HG03460 (cell line): Measurements from ENCODE around the gene STON2.
"Not testable (repeated sequence)": the region's sequence is repeated elsewhere in the genome, so short reads cannot be mapped to it uniquely, and the experiment has no call there.

Source experiments
- ATAC-seq: cut with Tn5 transposase; IDR thresholded peaks from one replicate; pipeline ENCODE4 v1.9.1; 2021; ENCODE audit not compliant: unreplicated experiment

Gene STON2

DNA sequence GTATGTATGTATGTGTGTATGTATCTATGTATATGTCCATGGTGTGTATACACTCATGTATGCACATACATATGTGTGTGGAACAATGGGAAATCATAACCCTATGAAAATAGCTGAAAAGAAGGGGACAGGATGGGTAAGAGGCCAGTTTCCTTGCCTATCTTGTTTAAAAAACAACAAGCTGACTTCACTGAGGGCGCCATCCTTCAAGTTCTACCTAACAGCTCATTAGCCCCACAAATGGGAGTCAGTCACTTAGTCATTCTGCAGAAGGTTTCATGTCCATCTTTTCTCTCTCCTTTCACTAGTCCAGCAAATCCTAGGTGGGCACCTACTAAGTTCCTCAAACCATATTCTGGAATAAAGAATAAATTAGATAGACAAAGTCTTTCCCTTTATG is 14.7 kb downstream of the STON2 start:
- ATAC-seq: no peak

- no peak for ATAC-seq
Measured at GRCh38 chr14:81384900-81385299, 15.2 kb downstream of the STON2 start.

- ATAC-seq: no peak
Measured at GRCh38 chr14:81382517-81383225, 17.5 kb downstream of the STON2 start.

- ATAC-seq: not testable (repeated sequence)
Measured at GRCh38 chr14:81380009-81380408, 20.1 kb downstream of the STON2 start.

DNA sequence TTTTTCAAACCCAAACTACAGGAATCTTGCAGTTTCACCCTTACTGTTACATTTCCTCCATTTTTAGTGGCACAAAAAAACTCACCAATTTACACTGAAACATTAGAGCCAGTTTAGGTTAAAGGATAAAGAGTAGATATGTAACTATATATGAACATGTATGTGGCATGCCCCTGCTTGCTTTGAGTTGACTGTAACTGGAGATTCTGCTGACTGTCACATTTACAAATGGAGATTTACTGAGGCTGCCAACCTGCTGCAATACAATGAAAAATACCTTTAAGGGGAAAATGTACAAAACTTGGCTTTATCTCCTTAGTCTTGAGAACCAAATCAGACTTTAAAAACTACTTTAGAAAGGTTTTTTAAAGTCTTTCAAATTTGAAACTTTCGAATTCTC is 28.3 kb downstream of the STON2 start:
- no peak for ATAC-seq

DNA sequence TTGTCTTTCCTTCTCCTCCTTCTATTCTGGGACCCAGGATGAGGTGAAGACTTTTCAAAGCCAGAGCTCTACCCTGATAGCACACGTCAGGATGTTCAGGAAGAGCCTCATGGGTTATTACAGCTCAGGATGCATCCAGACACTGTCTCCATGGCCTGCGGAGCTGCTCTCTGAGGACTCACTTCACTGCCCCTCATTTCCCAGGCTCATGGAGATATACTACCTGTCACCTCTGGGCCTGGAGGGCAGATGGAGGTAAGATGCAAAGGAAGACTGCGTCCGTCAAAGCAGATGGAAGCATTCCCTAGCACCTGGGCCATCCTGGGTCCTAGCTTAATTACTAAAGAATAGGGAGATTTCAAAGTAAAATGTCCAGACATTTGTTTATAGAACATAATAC is 32.6 kb downstream of the STON2 start:
- ATAC-seq: no peak

DNA sequence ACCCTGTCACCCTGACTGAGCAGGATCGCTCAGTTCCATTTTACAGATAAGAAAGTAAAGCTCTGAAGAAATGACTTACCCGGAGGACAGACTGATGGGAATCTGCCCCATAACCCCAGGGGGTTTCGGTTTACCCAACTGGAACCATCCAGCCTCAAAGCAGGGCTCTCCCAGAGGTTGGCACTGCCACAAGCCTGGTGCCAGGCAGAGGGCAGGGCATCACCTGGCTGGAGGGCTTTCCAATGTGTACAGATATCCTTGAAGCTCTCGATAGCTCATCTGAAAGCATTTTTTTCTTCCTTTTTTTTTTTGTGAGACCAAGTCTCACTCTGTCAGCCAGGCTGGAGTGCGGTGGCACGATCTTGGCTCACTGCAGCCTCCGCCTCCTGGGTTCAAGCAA is 33.2 kb downstream of the STON2 start:
- no peak for ATAC-seq

DNA sequence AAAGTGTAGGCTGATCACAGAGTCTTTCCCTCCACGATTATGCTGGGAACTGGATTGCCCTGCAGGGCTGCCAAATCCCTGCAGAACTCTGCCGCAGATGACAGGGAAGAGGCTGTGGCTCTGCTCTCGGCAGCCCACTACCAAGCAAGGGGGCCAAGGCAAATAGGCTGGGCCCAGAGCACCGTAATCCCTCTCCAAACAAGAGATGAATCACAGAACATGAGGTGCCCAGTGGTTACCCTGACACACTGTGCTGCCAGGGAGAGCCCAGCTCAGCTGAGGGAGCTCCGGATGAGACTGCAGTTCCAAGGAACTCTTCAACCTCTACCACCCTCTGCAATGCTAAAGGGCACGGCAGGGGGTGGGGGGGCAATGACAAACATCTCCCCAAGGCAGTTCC is 33.9 kb downstream of the STON2 start:
- ATAC-seq: no peak

- no peak for ATAC-seq
Measured at GRCh38 chr14:81363746-81364378, 36.3 kb downstream of the STON2 start.

GRCh38 chr14:81353691-81354323 is 46.3 kb downstream of the STON2 start:
- ATAC-seq: no peak

- ATAC-seq: no peak
Measured at GRCh38 chr14:81352413-81352812, 47.7 kb downstream of the STON2 start.

DNA sequence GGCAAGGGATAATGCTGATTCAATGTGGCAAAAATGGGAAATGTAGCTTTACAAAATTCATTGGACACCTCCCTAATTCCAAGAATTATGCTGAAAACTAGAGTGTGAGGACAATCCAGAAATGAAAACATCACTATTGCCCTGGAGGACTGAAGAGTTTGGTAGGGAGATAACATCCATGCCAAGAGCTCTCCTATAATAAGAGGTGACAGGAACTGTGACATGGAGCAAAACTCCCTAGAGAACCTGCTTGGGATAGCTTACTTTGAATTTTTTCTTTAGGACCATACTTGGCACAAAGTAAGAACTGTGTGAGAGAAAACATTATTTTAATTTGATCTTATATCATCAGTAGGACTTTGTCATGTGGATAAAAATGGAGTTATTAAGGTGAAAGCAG is 48.9 kb downstream of the STON2 start:
- no peak for ATAC-seq

DNA sequence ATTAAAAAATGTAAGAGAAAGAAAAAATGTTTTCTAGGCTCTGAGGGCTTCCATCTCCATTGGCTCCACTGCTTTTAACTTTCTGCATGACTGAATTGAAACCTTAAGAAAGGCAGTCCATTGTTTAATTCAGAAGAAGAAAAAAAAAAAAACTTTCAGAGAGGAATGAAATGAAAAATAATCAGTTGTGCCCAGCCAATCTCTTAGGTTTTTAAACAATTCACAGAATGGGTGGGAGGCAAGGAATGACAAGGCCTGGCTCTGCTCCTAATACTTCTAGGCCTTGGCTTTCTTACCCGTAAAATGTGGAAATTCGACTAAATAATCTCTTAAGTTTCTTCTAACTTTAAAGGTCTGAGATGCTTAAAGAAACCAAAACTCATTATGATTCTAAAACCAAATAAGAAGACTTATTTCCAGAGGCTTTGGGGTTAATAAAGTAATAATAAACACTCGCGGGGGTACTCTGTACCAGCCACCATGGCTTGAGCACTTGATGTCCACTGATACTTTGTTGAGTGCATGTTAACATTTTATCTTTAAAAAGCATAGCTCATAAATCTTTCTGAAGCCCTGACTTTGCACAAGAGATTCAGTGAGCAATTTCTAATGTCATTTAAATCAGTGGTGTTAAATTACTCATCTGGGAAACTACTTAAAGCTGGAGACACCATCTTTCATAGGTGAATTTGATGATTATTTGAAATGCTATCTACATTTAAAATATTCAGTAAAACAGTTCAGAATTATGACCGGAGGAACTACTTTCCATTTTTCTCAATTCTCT is 49.6 kb downstream of the STON2 start:
- ATAC-seq: no peak

- ATAC-seq: no peak
Measured at GRCh38 chr14:81348061-81348460, 52.1 kb downstream of the STON2 start.

- no peak for ATAC-seq
Measured at GRCh38 chr14:81345781-81346180, 54.3 kb downstream of the STON2 start.

GRCh38 chr14:81344481-81345160 is 55.5 kb downstream of the STON2 start:
- no peak for ATAC-seq

- ATAC-seq: no peak
Measured at GRCh38 chr14:81343701-81344100, 56.4 kb downstream of the STON2 start.

DNA sequence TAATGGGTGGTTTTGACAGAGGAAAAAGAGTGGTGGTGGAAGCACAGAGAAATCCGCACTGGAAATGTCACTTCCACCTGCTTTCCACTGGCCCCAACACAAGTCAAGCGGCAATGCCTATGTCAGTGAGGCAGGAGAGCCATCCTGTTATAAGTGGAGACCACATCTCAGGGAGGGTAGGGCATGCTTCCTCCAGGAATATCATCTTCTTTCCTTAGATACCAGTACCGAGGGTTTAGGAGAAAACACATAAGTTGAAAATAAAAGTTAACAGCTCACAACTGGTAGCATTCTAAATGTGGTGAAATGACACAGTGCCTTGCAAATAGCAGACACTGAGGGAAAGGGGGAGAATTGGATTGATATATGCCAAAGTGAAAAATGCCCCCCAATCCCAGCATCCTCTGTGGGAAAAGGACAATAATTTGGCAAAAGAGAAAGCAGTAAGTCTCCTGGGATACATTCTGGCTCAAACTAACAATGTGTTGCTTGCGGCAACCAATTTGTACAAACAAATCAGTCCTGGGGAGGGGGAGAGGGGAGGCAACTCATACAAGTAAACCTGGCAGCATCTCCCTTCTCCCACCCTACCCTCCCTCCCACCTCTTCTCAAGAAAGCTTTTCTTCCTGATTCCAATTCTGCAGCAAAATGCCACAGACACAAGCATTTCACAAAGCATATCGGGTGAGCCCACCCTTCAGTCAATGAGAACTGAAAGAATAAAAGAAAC is 57.1 kb downstream of the STON2 start:
- ATAC-seq: no peak

GRCh38 chr14:81341781-81342180 is 58.3 kb downstream of the STON2 start:
- no peak for ATAC-seq

- no peak for ATAC-seq
Measured at GRCh38 chr14:81341370-81341769, 58.8 kb downstream of the STON2 start.
